Measurements from ENCODE around the gene NPR2. TPM values are rescaled to one million over a fixed set of nuclear protein-coding genes. Genes with fewer than 3 reads are reported as not detected.

Gene NPR2
- total and polyA plus RNA-seq, 3 experiments from 2014 or later = 0.26 to 8.6 (median 5.2) TPM

GRCh38 chr9:35827486-35827885 is 36.1 kb downstream of the NPR2 start:
- Mint-ChIP-seq H3K4me1 (peaks cover 22 to 35% (median 24%) of the 10 kb centered on the region in 3 donors), H3K27ac (peak overlapping the region in 4 of 8 donors; percentile 25 to 96 (median 66)), H3K9me3 (no peaks in the 10 kb centered on the region), H3K4me3 (peak overlapping the region in 6 of 7 donors; percentile 47 to 99 (median 91)), H3K36me3 (peaks cover 0 to 4% (median 0%) of the 10 kb centered on the region in 3 donors), H3K27me3 (no peaks in the 10 kb centered on the region)
- ChIA-PET POLR2A (no interaction called here), CTCF (interaction anchor here (1.5 to 3.3 kb wide), 4 partner anchors 8 to 35 kb away, joined by 5 to 18 read pairs (median 10); partner anchors contain the start of genes HINT2 and NPR2)
- H3K4me3 ChIP-seq (ENCODE audit: low read length) = no peak overlapping the region
- H3K36me3 ChIP-seq (ENCODE audit: insufficient read depth, low read length) = no peaks in the 10 kb centered on the region
- no peak overlapping the region for H3K27ac ChIP-seq (ENCODE audit: low read depth, low read length)
- H3K9me3 ChIP-seq (ENCODE audit: low read length) = no peaks in the 10 kb centered on the region
- DNase-seq = no peak
- no peaks in the 10 kb centered on the region for H3K27me3 ChIP-seq (ENCODE audit: insufficient read depth, low read length, poor library complexity, severe bottlenecking)
- peaks cover 14% of the 10 kb centered on the region for H3K4me1 ChIP-seq (ENCODE audit: insufficient read depth, low read length)

GRCh38 chr9:35828716-35829083 is 37.3 kb downstream of the NPR2 start, which contains the start of gene FAM221B:
Gene FAM221B (minus strand): TSS chr9:35828732. CDS start chr9:35826161, 2,571 bp downstream.
- Mint-ChIP-seq H3K27ac (peak within 1 kb of the TSS; percentile 25 to 99 (median 96)), H3K4me3 (peak within 1 kb of the TSS; percentile 89 to 99 (median 94)), H3K4me1 (peaks cover 22 to 38% (median 24%) of the 10 kb centered on the region in 3 donors), H3K36me3 (peaks cover 0 to 4% (median 0%) of the 10 kb centered on the region in 3 donors), H3K27me3 (no peaks in the 10 kb centered on the region), H3K9me3 (no peaks in the 10 kb centered on the region)
- peak in 2 of 5 donors; percentile 10 to 38 for DNase-seq
- no peaks in the 10 kb centered on the region for H3K27me3 ChIP-seq (ENCODE audit: insufficient read depth, low read length, poor library complexity, severe bottlenecking)
- peak within 1 kb of the TSS; percentile 64 for H3K27ac ChIP-seq (ENCODE audit: low read depth, low read length)
- no peaks in the 10 kb centered on the region for H3K9me3 ChIP-seq (ENCODE audit: low read length)
- CTCF ChIA-PET = interaction anchor here (1.1 to 1.5 kb wide), 2 partner anchors 14 to 38 kb away, joined by 3 to 5 read pairs; partner anchors contain the start of gene HINT2
- H3K36me3 ChIP-seq (ENCODE audit: insufficient read depth, low read length) = no peaks in the 10 kb centered on the region
- H3K4me3 ChIP-seq (ENCODE audit: low read length) = peak within 1 kb of the TSS; percentile 90
- peaks cover 14% of the 10 kb centered on the region for H3K4me1 ChIP-seq (ENCODE audit: insufficient read depth, low read length)
- POLR2A ChIA-PET = interaction anchor here (0.6 to 1.5 kb wide), 4 partner anchors 14 to 119 kb away, joined by 3 to 5 read pairs (median 3); partner anchors contain the start of genes HINT2 and SPAG8

- no peaks in the 10 kb centered on the region for H3K27me3 Mint-ChIP-seq
Measured at GRCh38 chr9:35829084-35829763, 37.8 kb downstream of the NPR2 start, which contains the start of gene TMEM8B. Gene TMEM8B (plus strand): TSS chr9:35829228. CDS start chr9:35829448, 220 bp downstream.

GRCh38 chr9:35829764-35830096 is 38.3 kb downstream of the NPR2 start:
- ChIA-PET POLR2A (interaction anchor here (1.3 kb wide), 1 partner anchor 18 kb away, joined by 3 read pairs; the partner anchor contains the start of gene SPAG8), CTCF (no interaction called here)
- Histone ChIP-seq H3K27ac (ENCODE audit: low read depth, low read length) (peak overlapping the region; percentile 64), H3K36me3 (ENCODE audit: insufficient read depth, low read length) (no peaks in the 10 kb centered on the region), H3K4me3 (ENCODE audit: low read length) (peak overlapping the region; percentile 90), H3K4me1 (ENCODE audit: insufficient read depth, low read length) (peaks cover 14% of the 10 kb centered on the region), H3K27me3 (ENCODE audit: insufficient read depth, low read length, poor library complexity, severe bottlenecking) (no peaks in the 10 kb centered on the region), H3K9me3 (ENCODE audit: low read length) (no peaks in the 10 kb centered on the region)
- Mint-ChIP-seq H3K4me3 (peak overlapping the region; percentile 79 to 89 (median 84)), H3K36me3 (peaks cover 0 to 4% (median 0%) of the 10 kb centered on the region in 3 donors), H3K9me3 (no peaks in the 10 kb centered on the region), H3K27me3 (no peaks in the 10 kb centered on the region), H3K27ac (peak overlapping the region; percentile 81 to 95 (median 92)), H3K4me1 (peaks cover 22 to 38% (median 24%) of the 10 kb centered on the region in 3 donors)
- DNase-seq = no peak

More at GRCh38 chr9:35829084-35829763, 37.8 kb downstream of the NPR2 start, which contains the start of gene TMEM8B:
- Mint-ChIP-seq H3K4me3 (peak within 1 kb of the TSS; percentile 89 to 99 (median 94)), H3K4me1 (peaks cover 22 to 38% (median 24%) of the 10 kb centered on the region in 3 donors), H3K36me3 (peaks cover 0 to 4% (median 0%) of the 10 kb centered on the region in 3 donors), H3K9me3 (no peaks in the 10 kb centered on the region), H3K27ac (peak within 1 kb of the TSS; percentile 81 to 99 (median 96))
- peak; percentile 86 to 96 (median 93) for DNase-seq
- Histone ChIP-seq H3K36me3 (ENCODE audit: insufficient read depth, low read length) (no peaks in the 10 kb centered on the region), H3K27ac (ENCODE audit: low read depth, low read length) (peak within 1 kb of the TSS; percentile 64), H3K9me3 (ENCODE audit: low read length) (no peaks in the 10 kb centered on the region), H3K27me3 (ENCODE audit: insufficient read depth, low read length, poor library complexity, severe bottlenecking) (no peaks in the 10 kb centered on the region), H3K4me1 (ENCODE audit: insufficient read depth, low read length) (peaks cover 14% of the 10 kb centered on the region), H3K4me3 (ENCODE audit: low read length) (peak within 1 kb of the TSS; percentile 90)
- CTCF ChIA-PET = interaction anchor here (1.1 to 1.5 kb wide), 2 partner anchors 15 to 39 kb away, joined by 3 to 5 read pairs; partner anchors contain the start of gene HINT2
- POLR2A ChIA-PET = interaction anchor here (0.6 to 1.5 kb wide), 4 partner anchors 14 to 119 kb away, joined by 3 to 5 read pairs (median 3); partner anchors contain the start of genes HINT2 and SPAG8

GRCh38 chr9:35831040-35831439 is 39.6 kb downstream of the NPR2 start:
- Histone ChIP-seq H3K36me3 (ENCODE audit: insufficient read depth, low read length) (no peaks in the 10 kb centered on the region), H3K4me1 (ENCODE audit: insufficient read depth, low read length) (peaks cover 14% of the 10 kb centered on the region), H3K4me3 (ENCODE audit: low read length) (no peak overlapping the region), H3K27me3 (ENCODE audit: insufficient read depth, low read length, poor library complexity, severe bottlenecking) (no peaks in the 10 kb centered on the region), H3K9me3 (ENCODE audit: low read length) (no peaks in the 10 kb centered on the region), H3K27ac (ENCODE audit: low read depth, low read length) (no peak overlapping the region)
- Mint-ChIP-seq H3K9me3 (no peaks in the 10 kb centered on the region), H3K27me3 (no peaks in the 10 kb centered on the region), H3K4me3 (peak overlapping the region in 5 of 7 donors; percentile 17 to 80 (median 48)), H3K27ac (peak overlapping the region in 1 of 8 donors; percentile 68), H3K36me3 (peaks cover 0 to 4% (median 0%) of the 10 kb centered on the region in 3 donors), H3K4me1 (peaks cover 21 to 36% (median 22%) of the 10 kb centered on the region in 3 donors)
- ChIA-PET CTCF (interaction anchor here (1.8 to 2.5 kb wide), 2 partner anchors 17 to 41 kb away, joined by 5 to 8 read pairs; partner anchors contain the start of gene HINT2), POLR2A (interaction anchor here (0.7 kb wide), 1 partner anchor 102 kb away, joined by 3 read pairs; no protein-coding TSS in a partner anchor)
- no peak for DNase-seq

- Mint-ChIP-seq H3K9me3 (no peaks in the 10 kb centered on the region), H3K4me1 (peaks cover 18 to 34% (median 19%) of the 10 kb centered on the region in 3 donors), H3K27me3 (no peaks in the 10 kb centered on the region), H3K36me3 (peaks cover 0 to 4% (median 0%) of the 10 kb centered on the region in 3 donors), H3K27ac (peak overlapping the region in 1 of 8 donors; percentile 43), H3K4me3 (peak overlapping the region in 1 of 7 donors; percentile 78)
- H3K4me1 ChIP-seq (ENCODE audit: insufficient read depth, low read length) = peaks cover 14% of the 10 kb centered on the region
- H3K27me3 ChIP-seq (ENCODE audit: insufficient read depth, low read length, poor library complexity, severe bottlenecking) = no peaks in the 10 kb centered on the region
- no peaks in the 10 kb centered on the region for H3K9me3 ChIP-seq (ENCODE audit: low read length)
- no peak for DNase-seq
- no peak overlapping the region for H3K27ac ChIP-seq (ENCODE audit: low read depth, low read length)
- no peak overlapping the region for H3K4me3 ChIP-seq (ENCODE audit: low read length)
- POLR2A ChIA-PET = no interaction called here
- H3K36me3 ChIP-seq (ENCODE audit: insufficient read depth, low read length) = no peaks in the 10 kb centered on the region
- CTCF ChIA-PET = interaction anchor here (2.5 kb wide), 1 partner anchor 42 kb away, joined by 8 read pairs; no protein-coding TSS in a partner anchor
Measured at GRCh38 chr9:35832814-35833213, 41.4 kb downstream of the NPR2 start.

GRCh38 chr9:35834260-35835215 is 43.1 kb downstream of the NPR2 start:
- POLR2A ChIA-PET = interaction anchor here (0.7 kb wide), 1 partner anchor 80 kb away, joined by 9 read pairs; no protein-coding TSS in a partner anchor
- no peaks in the 10 kb centered on the region for H3K36me3 Mint-ChIP-seq
- no peaks in the 10 kb centered on the region for H3K27me3 Mint-ChIP-seq
- H3K9me3 Mint-ChIP-seq = no peaks in the 10 kb centered on the region
- H3K4me1 Mint-ChIP-seq = peaks cover 8 to 24% (median 8%) of the 10 kb centered on the region in 3 donors
- peak overlapping the region in 1 of 7 donors; percentile 51 for H3K4me3 Mint-ChIP-seq
- H3K27ac Mint-ChIP-seq = peak overlapping the region in 3 of 8 donors; percentile 42 to 55 (median 44)
- Histone ChIP-seq H3K36me3 (ENCODE audit: insufficient read depth, low read length) (no peaks in the 10 kb centered on the region), H3K27me3 (ENCODE audit: insufficient read depth, low read length, poor library complexity, severe bottlenecking) (no peaks in the 10 kb centered on the region), H3K27ac (ENCODE audit: low read depth, low read length) (no peak overlapping the region), H3K4me1 (ENCODE audit: insufficient read depth, low read length) (peaks cover 7% of the 10 kb centered on the region), H3K9me3 (ENCODE audit: low read length) (no peaks in the 10 kb centered on the region), H3K4me3 (ENCODE audit: low read length) (no peak overlapping the region)
- no peak for DNase-seq
- CTCF ChIA-PET = interaction anchor here (0.8 to 2.8 kb wide), 5 partner anchors 9 to 98 kb away, joined by 3 to 18 read pairs (median 4); no protein-coding TSS in a partner anchor
